K562 (cell line): ENCODE results near the gene TUFM. TPM values are rescaled to one million over a fixed set of nuclear protein-coding genes. Genes with fewer than 3 reads are reported as not detected.
A peak's percentile ranks its signal among the peaks of the same experiment; 100 is the strongest.

ENCODE experiments used
- ATAC-seq: fragments of 200-7000 bp; cut with Tn5 transposase; 3 replicates; pipeline ENCODE4 v1.9.1; 2020; ENCODE audit warnings: moderate library complexity
- BruUV-seq: library from RNA; stranded (reverse); fragments of 400-500 nt; replicated peaks from 2 replicates; lab custom pipeline; 2021; lab: Mats Ljungman, UMichigan
- CTCF ChIA-PET: fragments of 300-600 bp; formaldehyde crosslinking; extraction: SDS; loops from one replicate; lab custom pipeline; 2021; ENCODE audit warnings: low intra/inter-chr PET ratio; lab: Yijun Ruan, JAX
- POLR2A ChIA-PET: fragments of 300-600, 350-650 bp; sonication (Branson Sonifier 250); formaldehyde crosslinking; extraction: SDS; loops from one replicate; lab custom pipeline; 2021; ENCODE audit warnings: antibody characterized with exemption, inconsistent platforms; lab: Yijun Ruan, JAX
- DNase-seq, 4 experiments: peaks; one replicate each; pipeline versions ENCODE4 v3.0.0 to v3.0.0-alpha.2; 2011 to 2018; ENCODE audit warnings: low spot score in 3 of 4, mixed read lengths in 3 of 4; ENCODE audit errors: extremely low read depth in 1 of 4
- FAIRE-seq: peaks from 2 replicates; lab custom pipeline; 2011; peaks lifted over from hg19 to GRCh38; lab: Jason Lieb, UNC
- H2AFZ ChIP-seq: 2 replicates; pipeline ENCODE4 v1.6.0; 2011; ENCODE audit warnings: low read depth, low read length, control low read depth, inconsistent platforms
- H3K27ac ChIP-seq: fragments of 200-600 bp; 3 replicates; pipeline ENCODE4 v1.8.0; 2011; ENCODE audit warnings: low read depth, mild to moderate bottlenecking, control low read depth, inconsistent platforms, low read length, moderate library complexity, mixed read lengths; ENCODE audit errors: extremely low read depth
- H3K27me3 ChIP-seq, 2 experiments: fragments of 300-600 bp in 1 of 2; 2 replicates in 1 of 2; 3 replicates in 1 of 2; pipeline versions ENCODE4 v1.6.0 to v1.8.0; 2011; ENCODE audit warnings: inconsistent platforms in 2 of 2, low read length in 2 of 2, mild to moderate bottlenecking in 1 of 2, mixed read lengths in 1 of 2, moderate library complexity in 1 of 2; ENCODE audit not compliant: control insufficient read depth in 2 of 2, insufficient read depth in 2 of 2
- H3K36me3 ChIP-seq: fragments of 300-600 bp; 3 replicates; pipeline ENCODE4 v1.8.0; 2011; ENCODE audit warnings: mild to moderate bottlenecking, low read length, inconsistent platforms; ENCODE audit not compliant: control insufficient read depth, insufficient read depth
- H3K4me1 ChIP-seq, 2 experiments: fragments of 200-600 bp in 1 of 2; replicated peaks in 1 of 2; 2 replicates in 1 of 2; 3 replicates in 1 of 2; pipeline versions ENCODE4 v1.5.1 to v1.8.0; 2011; ENCODE audit warnings: inconsistent platforms in 2 of 2, low read length in 2 of 2, mild to moderate bottlenecking in 1 of 2, mixed read lengths in 1 of 2, moderate library complexity in 1 of 2; ENCODE audit not compliant: control insufficient read depth in 2 of 2, insufficient read depth in 2 of 2
- H3K4me2 ChIP-seq: 2 replicates; pipeline ENCODE4 v1.6.1; 2011; ENCODE audit warnings: low read length, control low read depth, inconsistent platforms, mixed read lengths; ENCODE audit not compliant: insufficient read depth
- H3K4me3 ChIP-seq: fragments of 200-600 bp; sonication (generic), shearing (Covaris generic); 2 replicates; pipeline ENCODE4 v1.5.1; 2016; ENCODE audit warnings: control low read depth, inconsistent platforms
- H3K79me2 ChIP-seq: fragments of 200-600 bp; 3 replicates; pipeline ENCODE4 v1.8.0; 2011; ENCODE audit warnings: low read length, inconsistent platforms; ENCODE audit not compliant: control insufficient read depth, insufficient read depth
- H3K9ac ChIP-seq, 2 experiments: 2 replicates each; pipeline versions ENCODE4 v1.6.0 to v1.6.1; 2011; ENCODE audit warnings: low read depth in 2 of 2, low read length in 2 of 2, control low read depth in 1 of 2, inconsistent platforms in 1 of 2, mild to moderate bottlenecking in 1 of 2, mixed read lengths in 1 of 2; ENCODE audit not compliant: insufficient read depth in 1 of 2
- H3K9me1 ChIP-seq: one replicate; pipeline ENCODE4 v1.6.0; 2011; ENCODE audit warnings: inconsistent platforms, mild to moderate bottlenecking, low read length, moderate library complexity; ENCODE audit not compliant: control insufficient read depth, insufficient read depth
- H3K9me3 ChIP-seq: replicated peaks from 2 replicates; pipeline ENCODE4 v1.5.1; 2011; ENCODE audit warnings: low read depth, low read length, inconsistent platforms; ENCODE audit not compliant: control insufficient read depth, insufficient read depth
- H4K20me1 ChIP-seq: replicated peaks from 2 replicates; pipeline ENCODE4 v1.6.1; 2011; ENCODE audit warnings: low read length, inconsistent platforms, mixed read lengths; ENCODE audit not compliant: control insufficient read depth, insufficient read depth
- ARNT ChIP-seq, 2 experiments: fragments of 450-650 bp; IDR thresholded peaks; 2 replicates each; pipeline ENCODE4 v1.6.1; 2016; ENCODE audit warnings: mild to moderate bottlenecking in 1 of 2
- CBFB ChIP-seq: sonication (generic); formaldehyde crosslinking; IDR thresholded peaks from 2 replicates; pipeline ENCODE4 v1.4.0; 2020; ENCODE audit warnings: mild to moderate bottlenecking, missing genetic modification reagents
- CHD1 ChIP-seq: fragments of 200-600 bp; sonication (generic); IDR thresholded peaks from one replicate; pipeline ENCODE4 v1.6.1; 2012; ENCODE audit warnings: mild to moderate bottlenecking, moderate library complexity, low read length, inconsistent platforms
- DPF2 ChIP-seq: fragments of 450-650 bp; IDR thresholded peaks from 2 replicates; pipeline ENCODE4 v1.6.1; 2016
- EP300 ChIP-seq: IDR thresholded peaks from 2 replicates; pipeline ENCODE4 v1.6.1; 2012; ENCODE audit warnings: low read length, improper control_type of control experiment
- FOXJ2 ChIP-seq: fragments of 200-800 bp; sonication (Bioruptor generic); IDR thresholded peaks from 2 replicates; pipeline ENCODE4 v1.6.1; 2016; ENCODE audit warnings: missing genetic modification characterization, missing compliant biosample characterization
- HOXB6 ChIP-seq: fragments of 250-450 bp; sonication (Bioruptor Pico); IDR thresholded peaks from 2 replicates; pipeline ENCODE4 v1.5.1; 2022; ENCODE audit warnings: mild to moderate bottlenecking, borderline replicate concordance
- KLF13 ChIP-seq: fragments of 450-650 bp; IDR thresholded peaks from 2 replicates; pipeline ENCODE4 v1.6.1; 2016; ENCODE audit warnings: missing genetic modification characterization, low read depth, mild to moderate bottlenecking, missing compliant biosample characterization, moderate library complexity, borderline replicate concordance
- NFRKB ChIP-seq: fragments of 450-650 bp; IDR thresholded peaks from 2 replicates; pipeline ENCODE4 v1.6.1; 2016; ENCODE audit warnings: low read depth
- PTRF ChIP-seq: fragments of 450-650 bp; IDR thresholded peaks from 2 replicates; pipeline ENCODE4 v1.6.1; 2016; ENCODE audit warnings: mild to moderate bottlenecking, missing genetic modification characterization, missing compliant biosample characterization
- SIN3A ChIP-seq, 2 experiments: fragments of 150-350 bp in 1 of 2; IDR thresholded peaks; 2 replicates each; pipeline ENCODE4 v1.6.1; 2011 to 2016; ENCODE audit warnings: borderline replicate concordance in 2 of 2, low read depth in 2 of 2, low read length in 2 of 2, mild to moderate bottlenecking in 2 of 2, moderate library complexity in 2 of 2; ENCODE audit not compliant: control insufficient read depth in 1 of 2
- SMARCA4 ChIP-seq: fragments of 450-650 bp; IDR thresholded peaks from 2 replicates; pipeline ENCODE4 v1.6.1; 2016
- ZNF699 ChIP-seq: fragments of 250-450 bp; sonication (Bioruptor Pico); IDR thresholded peaks from 2 replicates; pipeline ENCODE4 v1.8.0; 2021; ENCODE audit warnings: mild to moderate bottlenecking, moderate library complexity; ENCODE audit not compliant: insufficient replicate concordance
- WGBS: fragments of 100-300 bp; shearing (Covaris generic); methylation state at CpG from one replicate; pipeline ENCODE4 v1.1.6; 2016; ENCODE audit warnings: low coverage, mixed read lengths; ENCODE audit not compliant: insufficient coverage; ENCODE audit errors: missing lambda C conversion rate; 5-methylcytosine and 5-hydroxymethylcytosine counted together
- in situ Hi-C: fragments of 300-500 bp; cut with MboI; formaldehyde crosslinking; loops from 4 replicates; pipeline ENCODE4 v1.15.0; 2018; ENCODE audit warnings: inconsistent platforms, mixed read lengths
- intact Hi-C: fragments of 100-400 bp; cut with micrococcal nuclease; formaldehyde crosslinking; loops from 2 replicates; pipeline ENCODE4 v1.14.2; 2022
- polyA plus RNA-seq, 8 experiments: library from polyadenylated mRNA; depleted of rRNA in 4 of 8; stranded (reverse) in 5 of 8; unstranded in 3 of 8; fragments of >200 nt; fragmentation: Nextera tagmentation in 2 of 8; fragmentation: Illumina TruSeq in 1 of 8; extraction: Ambion mirVana in 2 of 8; extraction: Trizol in 1 of 8; gene quantifications; 2 replicates each; pipeline versions ENCODE4 v1.2.1 to v1.2.3, GENCODE V29; 2011 to 2014; ENCODE audit warnings: inconsistent platforms in 1 of 8, missing spikeins in 1 of 8
- total RNA-seq, 7 experiments: library from RNA; depleted of rRNA in 6 of 7; stranded (reverse); fragments of >200 nt in 6 of 7; fragmentation: Illumina TruSeq in 2 of 7; extraction: Trizol in 2 of 7; gene quantifications; 2 replicates each; pipeline versions ENCODE4 v1.2.1 to v1.2.3, GENCODE V29; 2011 to 2021; ENCODE audit warnings: low replicate concordance in 1 of 7
- TF ChIP-seq, protein P1 (sequence below): fragments of 250-450 bp; sonication (Bioruptor Pico); IDR thresholded peaks from 2 replicates; pipeline ENCODE4 v1.4.0; 2020; ENCODE audit warnings: mild to moderate bottlenecking, moderate library complexity
- TF ChIP-seq, protein P2 (sequence below): IDR thresholded peaks from 2 replicates; pipeline ENCODE4 v1.6.1; 2012; ENCODE audit warnings: low read depth, low read length, improper control_type of control experiment, borderline replicate concordance
- TF ChIP-seq, protein P3 (sequence below): fragments of 450-650 bp; IDR thresholded peaks from 2 replicates; pipeline ENCODE4 v1.7.1; 2018; ENCODE audit warnings: mild to moderate bottlenecking, low read depth; ENCODE audit not compliant: partially characterized antibody

The TUFM gene
- total and polyA plus RNA-seq, 9 of the 15 experiments (the other 6 are each of a cell fraction or from before 2014, with no cell fraction given): 34.1 to 434 (median 256) TPM

DNA sequence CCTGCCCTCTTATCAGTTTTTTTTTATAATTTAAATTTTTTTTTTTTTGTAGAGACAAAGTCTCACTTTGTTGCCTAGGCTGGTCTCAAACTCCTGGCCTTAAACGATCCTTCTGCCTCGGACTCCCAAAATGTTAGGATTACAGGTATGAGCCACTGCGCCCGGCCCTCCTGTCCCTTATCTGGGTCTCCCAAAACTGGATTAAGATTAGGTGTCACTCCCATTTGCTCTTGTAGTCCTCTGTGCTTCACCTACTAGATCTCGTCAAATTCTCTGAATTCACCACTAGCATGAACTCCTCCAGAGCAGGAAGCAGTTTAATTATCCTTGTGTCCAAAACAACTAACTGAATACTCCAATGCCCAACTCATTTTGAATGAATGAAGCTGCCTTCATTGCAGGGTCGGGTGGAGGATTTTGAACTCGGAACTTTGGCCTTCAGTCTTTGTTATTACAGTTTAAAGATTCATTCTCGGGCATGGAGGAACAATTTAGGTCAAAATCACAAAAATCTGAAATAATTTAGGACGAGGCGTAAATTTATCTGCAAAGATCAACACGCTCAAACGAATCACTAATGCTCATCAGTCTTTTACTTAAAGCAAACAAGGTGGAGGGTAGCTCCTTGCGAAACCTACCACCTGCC is 24.2 kb downstream of the TUFM start:
- POLR2A ChIA-PET: interaction anchor here (0.6 to 2.6 kb wide), 9 partner anchors 9 to 974 kb away, joined by 3 to 11 read pairs (median 4); partner anchors contain the start of gene NFATC2IP
- in situ Hi-C loops: no loop called here
- Histone ChIP-seq H4K20me1 (peaks cover 3% of the 10 kb centered on the region; the same call in 1 of the 2 replicates), H3K36me3 (peaks cover 38% of the 10 kb centered on the region), H3K4me2 (peak overlapping the region; percentile 87), H3K79me2 (peaks cover 57% of the 10 kb centered on the region), H3K4me3 (peak overlapping the region; percentile 99), H3K27ac (peak overlapping the region; percentile 99), H3K9me1 (no peaks in the 10 kb centered on the region), H3K9me3 (peaks cover 11% of the 10 kb centered on the region), H3K4me1 (peaks cover 16 to 24% of the 10 kb centered on the region in 2 experiments), H3K27me3 (no peaks in the 10 kb centered on the region), H3K9ac (peak overlapping the region; percentile 98 to 99), H2AFZ (peak overlapping the region; percentile 84)
- FAIRE-seq (peak; percentile 81), DNase-seq (peak in 1 of 4 experiments; percentile 66), ATAC-seq (no peak)
- CTCF ChIA-PET: no interaction called here
- intact Hi-C loops: no loop called here
- BruUV-seq: TSS peak; percentile 77
- WGBS: under 1% methylated on average over 13 of the region's 13 CpGs
- TF ChIP-seq, protein P1, sequence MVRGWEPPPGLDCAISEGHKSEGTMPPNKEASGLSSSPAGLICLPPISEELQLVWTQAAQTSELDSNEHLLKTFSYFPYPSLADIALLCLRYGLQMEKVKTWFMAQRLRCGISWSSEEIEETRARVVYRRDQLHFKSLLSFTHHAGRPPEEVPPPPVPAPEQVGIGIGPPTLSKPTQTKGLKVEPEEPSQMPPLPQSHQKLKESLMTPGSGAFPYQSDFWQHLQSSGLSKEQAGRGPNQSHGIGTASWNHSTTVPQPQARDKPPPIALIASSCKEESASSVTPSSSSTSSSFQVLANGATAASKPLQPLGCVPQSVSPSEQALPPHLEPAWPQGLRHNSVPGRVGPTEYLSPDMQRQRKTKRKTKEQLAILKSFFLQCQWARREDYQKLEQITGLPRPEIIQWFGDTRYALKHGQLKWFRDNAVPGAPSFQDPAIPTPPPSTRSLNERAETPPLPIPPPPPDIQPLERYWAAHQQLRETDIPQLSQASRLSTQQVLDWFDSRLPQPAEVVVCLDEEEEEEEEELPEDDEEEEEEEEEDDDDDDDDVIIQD (CRISPR knock-in tag): no peak
- TF ChIP-seq KLF13 (tag): no peak
- 0 out of 4 replicates have a peak, but pooled peaks have one; percentile 42 to 52 for TF ChIP-seq ARNT (IDR thresholded peaks at IDR 0.05)
- TF ChIP-seq CBFB (CRISPR knock-in tag): no peak
- TF ChIP-seq ZNF699 (CRISPR knock-in tag): no peak
- peak; percentile 7 for TF ChIP-seq CHD1
- TF ChIP-seq FOXJ2 (tag): peak; percentile 64; the same call in 1 of the 2 replicates
- TF ChIP-seq SMARCA4: 0 out of 2 replicates have a peak, but pooled peaks have one; percentile 22
- peak; percentile 3; the same call in 1 of the 2 replicates for TF ChIP-seq EP300
- TF ChIP-seq PTRF (tag): no peak
- TF ChIP-seq, protein P2, sequence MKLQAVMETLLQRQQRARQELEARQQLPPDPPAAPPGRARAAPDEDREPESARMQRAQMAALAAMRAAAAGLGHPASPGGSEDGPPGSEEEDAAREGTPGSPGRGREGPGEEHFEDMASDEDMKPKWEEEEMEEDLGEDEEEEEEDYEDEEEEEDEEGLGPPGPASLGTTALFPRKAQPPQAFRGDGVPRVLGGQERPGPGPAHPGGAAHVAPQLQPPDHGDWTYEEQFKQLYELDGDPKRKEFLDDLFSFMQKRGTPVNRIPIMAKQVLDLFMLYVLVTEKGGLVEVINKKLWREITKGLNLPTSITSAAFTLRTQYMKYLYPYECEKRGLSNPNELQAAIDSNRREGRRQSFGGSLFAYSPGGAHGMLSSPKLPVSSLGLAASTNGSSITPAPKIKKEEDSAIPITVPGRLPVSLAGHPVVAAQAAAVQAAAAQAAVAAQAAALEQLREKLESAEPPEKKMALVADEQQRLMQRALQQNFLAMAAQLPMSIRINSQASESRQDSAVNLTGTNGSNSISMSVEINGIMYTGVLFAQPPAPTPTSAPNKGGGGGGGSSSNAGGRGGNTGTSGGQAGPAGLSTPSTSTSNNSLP: 0 out of 2 replicates have a peak, but pooled peaks have one; percentile 2
- TF ChIP-seq DPF2: 0 out of 2 replicates have a peak, but pooled peaks have one; percentile 61
- no peak for TF ChIP-seq HOXB6 (CRISPR knock-in tag)
- TF ChIP-seq, protein P3, sequence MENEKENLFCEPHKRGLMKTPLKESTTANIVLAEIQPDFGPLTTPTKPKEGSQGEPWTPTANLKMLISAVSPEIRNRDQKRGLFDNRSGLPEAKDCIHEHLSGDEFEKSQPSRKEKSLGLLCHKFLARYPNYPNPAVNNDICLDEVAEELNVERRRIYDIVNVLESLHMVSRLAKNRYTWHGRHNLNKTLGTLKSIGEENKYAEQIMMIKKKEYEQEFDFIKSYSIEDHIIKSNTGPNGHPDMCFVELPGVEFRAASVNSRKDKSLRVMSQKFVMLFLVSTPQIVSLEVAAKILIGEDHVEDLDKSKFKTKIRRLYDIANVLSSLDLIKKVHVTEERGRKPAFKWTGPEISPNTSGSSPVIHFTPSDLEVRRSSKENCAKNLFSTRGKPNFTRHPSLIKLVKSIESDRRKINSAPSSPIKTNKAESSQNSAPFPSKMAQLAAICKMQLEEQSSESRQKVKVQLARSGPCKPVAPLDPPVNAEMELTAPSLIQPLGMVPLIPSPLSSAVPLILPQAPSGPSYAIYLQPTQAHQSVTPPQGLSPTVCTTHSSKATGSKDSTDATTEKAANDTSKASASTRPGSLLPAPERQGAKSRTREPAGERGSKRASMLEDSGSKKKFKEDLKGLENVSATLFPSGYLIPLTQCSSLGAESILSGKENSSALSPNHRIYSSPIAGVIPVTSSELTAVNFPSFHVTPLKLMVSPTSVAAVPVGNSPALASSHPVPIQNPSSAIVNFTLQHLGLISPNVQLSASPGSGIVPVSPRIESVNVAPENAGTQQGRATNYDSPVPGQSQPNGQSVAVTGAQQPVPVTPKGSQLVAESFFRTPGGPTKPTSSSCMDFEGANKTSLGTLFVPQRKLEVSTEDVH: peak; percentile 61
- no peak for TF ChIP-seq SIN3A (IDR thresholded peaks at IDR 0.05; ENCODE audit: borderline replicate concordance in 2 of 2, control insufficient read depth in 1 of 2, low read depth in 2 of 2, low read length in 2 of 2)
- TF ChIP-seq NFRKB: 0 out of 2 replicates have a peak, but pooled peaks have one; percentile 45
